Kidney (tissue), 14 donors: ENCODE measurements around the gene SERPINB6. TPM values are rescaled to one million over a fixed set of nuclear protein-coding genes. Genes with fewer than 3 reads are reported as not detected.
A peak's percentile ranks its signal among the peaks of the same experiment; 100 is the strongest.

ENCODE experiments used
- DNase-seq, 5 donors: peaks; one replicate each; pipeline ENCODE4 v3.0.0-alpha.2; 2013 to 2020
- FAIRE-seq: peaks from 2 replicates; lab custom pipeline; 2012; peaks lifted over from hg19 to GRCh38; lab: Jason Lieb, UNC
- H3K27ac ChIP-seq, 2 donors: one replicate each; pipeline ENCODE4 v1.7.0; 2013; ENCODE audit warnings: low read depth in 2 of 2, low read length in 2 of 2, inconsistent platforms in 1 of 2
- H3K27me3 ChIP-seq: one replicate; pipeline ENCODE4 v1.7.1; 2013; ENCODE audit warnings: low read length, inconsistent platforms; ENCODE audit not compliant: control insufficient read depth, insufficient read depth
- H3K36me3 ChIP-seq, 3 donors: one replicate each; pipeline versions ENCODE4 v1.7.0 to v1.7.1; 2013; ENCODE audit warnings: low read length in 3 of 3, control low read depth in 1 of 3, inconsistent platforms in 1 of 3; ENCODE audit not compliant: insufficient read depth in 3 of 3, control insufficient read depth in 2 of 3
- H3K4me1 ChIP-seq, 3 donors: one replicate each; pipeline versions ENCODE4 v1.7.0 to v1.7.1; 2013; ENCODE audit warnings: low read length in 3 of 3, inconsistent platforms in 1 of 3, low read depth in 1 of 3; ENCODE audit not compliant: control insufficient read depth in 2 of 3, insufficient read depth in 2 of 3
- H3K4me3 ChIP-seq, 3 donors: one replicate each; pipeline versions ENCODE4 v1.7.0 to v1.8.1; 2013; ENCODE audit warnings: low read length in 3 of 3, control low read depth in 1 of 3, inconsistent platforms in 1 of 3
- H3K9ac ChIP-seq, 3 donors: one replicate each; pipeline versions ENCODE4 v1.7.0 to v1.7.1; 2013; ENCODE audit warnings: low read length in 3 of 3, control low read depth in 1 of 3, inconsistent platforms in 1 of 3
- H3K9me3 ChIP-seq, 3 donors: one replicate each; pipeline versions ENCODE4 v1.7.0 to v1.7.1; 2013; ENCODE audit warnings: low read length in 3 of 3, control low read depth in 1 of 3, inconsistent platforms in 1 of 3; ENCODE audit not compliant: control insufficient read depth in 2 of 3, insufficient read depth in 1 of 3
- intact Hi-C: fragments of 100-400 bp; cut with DNase I; formaldehyde crosslinking; loops from one replicate; pipeline ENCODE4 v1.11.1; 2022
- polyA plus RNA-seq: library from polyadenylated mRNA; stranded (reverse); fragments of 350-450 nt; fragmentation: Illumina TruSeq; extraction: RNeasy Lipid Tissue Mini Kit (QIAGEN cat#74804); gene quantifications from one replicate; pipeline ENCODE4 v1.2.3, GENCODE V29; 2014; ENCODE audit warnings: low read depth, low replicate concordance; ENCODE audit not compliant: insufficient read depth
- total RNA-seq: library from RNA; stranded (reverse); fragmentation: NEBNext Ultra II Directional; extraction: Animal tissue kit (Norgen Biotek cat#: 25700); gene quantifications from one replicate; pipeline ENCODE4 v1.2.1, GENCODE V29; 2021
- TF ChIP-seq, protein P1 (sequence below): IDR thresholded peaks from 3 replicates; pipeline ENCODE4 v1.5.1; 2012; ENCODE audit warnings: mild to moderate bottlenecking, moderate library complexity, borderline replicate concordance; ENCODE audit not compliant: insufficient read depth; ENCODE audit errors: extremely low read depth
- donor health status: control.
- donor health status: control.
- donor health status: control.
- donor health status: control.
- donor health status: control.
- donor health status: DM: yes; HTN: yes; CAD: no.
- donor health status: Normal renal cell carcinoma (clear cell type).

SERPINB6 gene
- total and polyA plus RNA-seq, 2 donors from 2014 or later = 136 to 212 TPM

DNA sequence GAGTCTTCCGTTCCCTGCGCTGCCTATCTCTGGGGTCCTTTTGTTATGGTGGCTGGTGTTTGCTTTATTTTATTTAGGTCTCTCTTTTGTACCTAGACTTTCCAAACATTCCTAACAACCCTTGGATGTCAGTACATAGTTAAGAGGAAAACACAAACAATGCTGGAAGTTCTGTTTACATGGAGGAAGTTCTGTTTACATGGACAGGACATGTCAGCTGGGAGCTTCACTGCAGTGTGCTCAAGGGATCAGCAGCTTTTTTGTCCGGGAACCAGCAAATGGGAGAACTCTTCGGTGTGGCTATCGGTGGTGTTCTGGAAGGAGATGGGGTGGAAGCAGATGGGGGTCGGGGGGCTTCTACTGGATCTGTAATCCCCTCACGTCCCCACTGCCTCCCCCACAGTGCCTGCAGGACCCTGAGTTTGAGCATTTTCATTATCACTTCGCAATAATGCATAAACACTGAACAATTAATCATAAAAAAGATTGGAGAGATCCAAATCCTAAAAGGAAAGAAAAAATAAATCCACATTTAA is 2.7 kb downstream of the SERPINB6 start:
- Histone ChIP-seq H3K9ac (peak overlapping the region in 1 of 3 donors; percentile 24), H3K27me3 (no peaks in the 10 kb centered on the region), H3K36me3 (no peaks in the 10 kb centered on the region), H3K4me3 (peak overlapping the region in 1 of 3 donors; percentile 23), H3K9me3 (no peaks in the 10 kb centered on the region), H3K27ac (peak overlapping the region in 1 of 2 donors; percentile 41), H3K4me1 (peaks cover 0 to 4% (median 3%) of the 10 kb centered on the region in 3 donors)
- DNase-seq (peak in 1 of 5 donors; percentile 24), FAIRE-seq (no peak)
- intact Hi-C loops = no loop called here
- TF ChIP-seq, protein P1, sequence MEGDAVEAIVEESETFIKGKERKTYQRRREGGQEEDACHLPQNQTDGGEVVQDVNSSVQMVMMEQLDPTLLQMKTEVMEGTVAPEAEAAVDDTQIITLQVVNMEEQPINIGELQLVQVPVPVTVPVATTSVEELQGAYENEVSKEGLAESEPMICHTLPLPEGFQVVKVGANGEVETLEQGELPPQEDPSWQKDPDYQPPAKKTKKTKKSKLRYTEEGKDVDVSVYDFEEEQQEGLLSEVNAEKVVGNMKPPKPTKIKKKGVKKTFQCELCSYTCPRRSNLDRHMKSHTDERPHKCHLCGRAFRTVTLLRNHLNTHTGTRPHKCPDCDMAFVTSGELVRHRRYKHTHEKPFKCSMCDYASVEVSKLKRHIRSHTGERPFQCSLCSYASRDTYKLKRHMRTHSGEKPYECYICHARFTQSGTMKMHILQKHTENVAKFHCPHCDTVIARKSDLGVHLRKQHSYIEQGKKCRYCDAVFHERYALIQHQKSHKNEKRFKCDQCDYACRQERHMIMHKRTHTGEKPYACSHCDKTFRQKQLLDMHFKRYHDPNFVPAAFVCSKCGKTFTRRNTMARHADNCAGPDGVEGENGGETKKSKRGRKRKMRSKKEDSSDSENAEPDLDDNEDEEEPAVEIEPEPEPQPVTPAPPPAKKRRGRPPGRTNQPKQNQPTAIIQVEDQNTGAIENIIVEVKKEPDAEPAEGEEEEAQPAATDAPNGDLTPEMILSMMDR = no peak

DNA sequence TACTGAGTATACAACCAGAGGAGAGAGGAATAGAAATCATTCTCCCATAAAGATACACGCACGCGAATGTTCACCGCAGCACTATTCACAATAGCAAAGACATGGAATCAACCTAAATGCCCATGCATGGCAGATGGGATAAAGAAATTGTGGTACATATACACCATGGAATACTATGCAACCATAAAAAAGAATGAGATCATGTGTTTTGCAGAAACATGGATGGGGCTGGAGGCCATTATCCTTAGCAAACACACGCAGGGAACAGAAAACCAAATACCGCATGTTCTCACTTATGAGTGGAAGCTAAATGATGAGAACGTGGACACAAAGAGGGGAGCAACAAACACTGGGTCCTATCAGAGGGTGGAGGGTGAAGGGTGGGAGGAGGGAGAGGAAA is 3.4 kb downstream of the SERPINB6 start:
- H3K27ac ChIP-seq = no peak overlapping the region
- intact Hi-C loops = no loop called here
- no peak for FAIRE-seq
- peaks cover 0 to 4% (median 3%) of the 10 kb centered on the region in 3 donors for H3K4me1 ChIP-seq
- no peaks in the 10 kb centered on the region for H3K27me3 ChIP-seq
- no peaks in the 10 kb centered on the region for H3K36me3 ChIP-seq
- no peak overlapping the region for H3K4me3 ChIP-seq
- TF ChIP-seq, protein P1 = no peak
- no peak overlapping the region for H3K9ac ChIP-seq
- H3K9me3 ChIP-seq = no peaks in the 10 kb centered on the region
- DNase-seq = peak in 1 of 5 donors; percentile 6

GRCh38 chr6:2966347-2966746 is 5.0 kb downstream of the SERPINB6 start:
- H3K36me3 ChIP-seq = no peaks in the 10 kb centered on the region
- H3K27ac ChIP-seq = no peak overlapping the region
- no peak for FAIRE-seq
- H3K9me3 ChIP-seq = no peaks in the 10 kb centered on the region
- H3K4me1 ChIP-seq = peaks cover 0 to 8% (median 0%) of the 10 kb centered on the region in 3 donors
- DNase-seq = peak in 1 of 5 donors; percentile 21
- intact Hi-C loops = no loop called here
- H3K27me3 ChIP-seq = no peaks in the 10 kb centered on the region
- no peak overlapping the region for H3K4me3 ChIP-seq
- TF ChIP-seq, protein P1 = no peak
- H3K9ac ChIP-seq = no peak overlapping the region
